SK-N-SH (cell line): ENCODE results near the gene RAB3D. TPM values are rescaled to one million over a fixed set of nuclear protein-coding genes. Genes with fewer than 3 reads are reported as not detected.

Experiments
- CTCF ChIA-PET: fragments of 300-600, 350-600 bp; formaldehyde crosslinking; extraction: SDS; loops from one replicate; lab custom pipeline; 2021; lab: Yijun Ruan, JAX
- POLR2A ChIA-PET: fragments of 350-600 bp; sonication (Branson Sonifier 250); formaldehyde crosslinking; extraction: SDS; loops from one replicate; lab custom pipeline; 2020; ENCODE audit warnings: antibody characterized with exemption, inconsistent platforms; lab: Yijun Ruan, JAX
- DNase-seq: peaks from one replicate; pipeline ENCODE4 v3.0.0; 2012
- H2AFZ ChIP-seq: fragments of 200-600 bp; sonication (generic); 2 replicates; pipeline ENCODE4 v1.8.1; 2016; ENCODE audit warnings: antibody characterized with exemption, mild to moderate bottlenecking, low read depth
- H3F3A ChIP-seq: fragments of 200-600 bp; sonication (generic); replicated peaks from 2 replicates; pipeline ENCODE3; 2016; ENCODE audit warnings: antibody characterized with exemption, mild to moderate bottlenecking; ENCODE audit not compliant: insufficient read depth
- H3K27ac ChIP-seq, 2 experiments: fragments of 200-500 bp in 1 of 2; fragments of 200-600 bp in 1 of 2; sonication (Bioruptor generic) in 1 of 2; sonication (generic), shearing (Covaris generic) in 1 of 2; 2 replicates each; pipeline versions ENCODE4 v1.5.1 to v1.6.1; 2014 to 2016; ENCODE audit warnings: low read depth in 2 of 2, inconsistent platforms in 1 of 2, low read length in 1 of 2, mild to moderate bottlenecking in 1 of 2, mixed read lengths in 1 of 2
- H3K27me3 ChIP-seq: fragments of 200-600 bp; sonication (generic), shearing (Covaris generic); 2 replicates; pipeline ENCODE4 v1.6.1; 2016; ENCODE audit warnings: mixed run types; ENCODE audit not compliant: insufficient read depth
- H3K36me3 ChIP-seq, 2 experiments: fragments of 200-500 bp in 1 of 2; fragments of 200-600 bp in 1 of 2; sonication (Bioruptor generic) in 1 of 2; sonication (generic) in 1 of 2; replicated peaks in 1 of 2; 2 replicates each; pipeline versions ENCODE3 to v1.5.1; 2014 to 2016; ENCODE audit warnings: low read length in 1 of 2, mild to moderate bottlenecking in 1 of 2; ENCODE audit not compliant: insufficient read depth in 2 of 2, control insufficient read depth in 1 of 2
- H3K4me1 ChIP-seq, 2 experiments: fragments of 200-500 bp in 1 of 2; fragments of 200-600 bp in 1 of 2; sonication (Bioruptor generic) in 1 of 2; sonication (generic), shearing (Covaris generic) in 1 of 2; 2 replicates each; pipeline versions ENCODE4 v1.5.1 to v1.6.1; 2014 to 2016; ENCODE audit warnings: low read depth in 1 of 2, low read length in 1 of 2, mixed run types in 1 of 2; ENCODE audit not compliant: insufficient read depth in 2 of 2, control insufficient read depth in 1 of 2
- H3K4me2 ChIP-seq: fragments of 200-600 bp; sonication (generic), shearing (Covaris generic); 2 replicates; pipeline ENCODE4 v1.6.1; 2017; ENCODE audit warnings: mixed run types
- H3K4me3 ChIP-seq, 2 experiments: fragments of 200-500 bp in 1 of 2; fragments of 200-600 bp in 1 of 2; sonication (Bioruptor generic) in 1 of 2; sonication (generic), shearing (Covaris generic) in 1 of 2; 2 replicates each; pipeline versions ENCODE4 v1.5.1 to v1.8.1; 2014 to 2016; ENCODE audit warnings: low read depth in 2 of 2, inconsistent platforms in 1 of 2, low read length in 1 of 2, mild to moderate bottlenecking in 1 of 2, mixed read lengths in 1 of 2, moderate library complexity in 1 of 2
- H3K79me2 ChIP-seq: fragments of 200-600 bp; sonication (generic); 2 replicates; pipeline ENCODE4 v1.8.1; 2017; ENCODE audit warnings: mild to moderate bottlenecking; ENCODE audit not compliant: insufficient read depth
- H3K9ac ChIP-seq: fragments of 200-600 bp; sonication (generic); 2 replicates; pipeline ENCODE4 v1.6.1; 2017; ENCODE audit warnings: mixed run types
- H3K9me2 ChIP-seq: fragments of 200-600 bp; sonication (generic); 2 replicates; pipeline ENCODE4 v1.6.1; 2017; ENCODE audit warnings: mixed run types
- H3K9me3 ChIP-seq: fragments of 200-600 bp; sonication (generic); 2 replicates; pipeline ENCODE4 v1.6.1; 2017; ENCODE audit warnings: mixed run types, mild to moderate bottlenecking, moderate library complexity
- H4K20me1 ChIP-seq: fragments of 200-600 bp; sonication (generic); 2 replicates; pipeline ENCODE4 v1.6.1; 2017; ENCODE audit warnings: mild to moderate bottlenecking, mixed run types; ENCODE audit not compliant: insufficient read depth
- GATA2 ChIP-seq: sonication (generic); formaldehyde crosslinking; IDR thresholded peaks from 2 replicates; pipeline ENCODE4 v1.5.0; 2020; ENCODE audit warnings: mild to moderate bottlenecking, missing genetic modification reagents
- RCOR1 ChIP-seq: fragments of 150-350 bp; IDR thresholded peaks from 2 replicates; pipeline ENCODE4 v1.6.1; 2017; ENCODE audit warnings: antibody characterized with exemption, low read length
- RFX5 ChIP-seq: IDR thresholded peaks from 2 replicates; pipeline ENCODE4 v1.6.1; 2012; ENCODE audit warnings: mild to moderate bottlenecking, improper control_type of control experiment, low read length
- WGBS: methylation state at CpG from one replicate; pipeline ENCODE4 v1.1.6; 2017; ENCODE audit warnings: low lambda C conversion rate; 5-methylcytosine and 5-hydroxymethylcytosine counted together
- polyA plus RNA-seq, 3 experiments: library from polyadenylated mRNA; depleted of rRNA; stranded (reverse); fragments of >200 nt; gene quantifications; 2 replicates each; pipeline ENCODE4 v1.2.3, GENCODE V29; 2012
- TF ChIP-seq, protein P1 (sequence below): fragments of 150-350 bp; IDR thresholded peaks from 2 replicates; pipeline ENCODE4 v1.6.1; 2016; ENCODE audit warnings: mild to moderate bottlenecking, low read depth, low read length
- TF ChIP-seq, protein P2 (sequence below): IDR thresholded peaks from 2 replicates; pipeline ENCODE4; 2012
- TF ChIP-seq, protein P3 (sequence below): IDR thresholded peaks from 2 replicates; pipeline ENCODE4 v1.4.0; 2012; ENCODE audit warnings: low read depth

The RAB3D gene
- polyA plus RNA-seq, 1 of the 3 experiments (the other 2 are of a cell fraction), result 27.0 TPM

DNA sequence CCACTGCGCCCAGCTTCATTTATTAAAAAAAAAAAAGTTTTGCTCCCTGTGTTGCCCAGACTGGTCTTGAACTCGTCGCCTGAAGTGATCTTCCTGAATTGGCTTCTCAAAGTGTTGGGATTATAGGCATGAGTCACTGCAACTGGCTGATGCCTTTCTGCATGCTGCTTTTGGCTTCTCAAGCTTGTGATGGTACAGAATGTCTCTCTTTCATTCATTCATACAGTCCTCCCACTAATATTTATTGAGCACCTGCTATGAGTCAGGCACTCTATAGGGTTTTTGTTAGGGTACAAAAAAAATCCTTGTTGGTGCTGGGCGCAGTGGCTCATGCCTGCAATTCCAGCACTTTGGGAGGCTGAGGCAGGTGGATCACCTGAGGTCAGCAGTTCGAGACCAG, 34.5 kb downstream of the RAB3D start:
- Histone ChIP-seq H2AFZ (no peak overlapping the region), H3K4me3 (no peak overlapping the region), H3K36me3 (no peaks in the 10 kb centered on the region), H3K27ac (no peak overlapping the region), H3F3A (no peaks in the 10 kb centered on the region), H3K79me2 (no peaks in the 10 kb centered on the region), H3K9ac (no peak overlapping the region), H4K20me1 (no peaks in the 10 kb centered on the region), H3K9me2 (no peaks in the 10 kb centered on the region), H3K4me1 (no peaks in the 10 kb centered on the region), H3K4me2 (no peak overlapping the region), H3K9me3 (no peaks in the 10 kb centered on the region), H3K27me3 (no peaks in the 10 kb centered on the region)
- ChIA-PET POLR2A (no interaction called here), CTCF (interaction anchor here (1.3 to 3.6 kb wide), 2 partner anchors 10 to 178 kb away, joined by 5 to 20 read pairs; partner anchors contain the start of gene TSPAN16)
- WGBS, result 82% methylated on average over 5 of the region's 5 CpGs
- no peak for TF ChIP-seq GATA2
- TF ChIP-seq RCOR1, result no peak
- TF ChIP-seq, protein P1, sequence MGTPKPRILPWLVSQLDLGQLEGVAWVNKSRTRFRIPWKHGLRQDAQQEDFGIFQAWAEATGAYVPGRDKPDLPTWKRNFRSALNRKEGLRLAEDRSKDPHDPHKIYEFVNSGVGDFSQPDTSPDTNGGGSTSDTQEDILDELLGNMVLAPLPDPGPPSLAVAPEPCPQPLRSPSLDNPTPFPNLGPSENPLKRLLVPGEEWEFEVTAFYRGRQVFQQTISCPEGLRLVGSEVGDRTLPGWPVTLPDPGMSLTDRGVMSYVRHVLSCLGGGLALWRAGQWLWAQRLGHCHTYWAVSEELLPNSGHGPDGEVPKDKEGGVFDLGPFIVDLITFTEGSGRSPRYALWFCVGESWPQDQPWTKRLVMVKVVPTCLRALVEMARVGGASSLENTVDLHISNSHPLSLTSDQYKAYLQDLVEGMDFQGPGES, result no peak
- TF ChIP-seq, protein P2, sequence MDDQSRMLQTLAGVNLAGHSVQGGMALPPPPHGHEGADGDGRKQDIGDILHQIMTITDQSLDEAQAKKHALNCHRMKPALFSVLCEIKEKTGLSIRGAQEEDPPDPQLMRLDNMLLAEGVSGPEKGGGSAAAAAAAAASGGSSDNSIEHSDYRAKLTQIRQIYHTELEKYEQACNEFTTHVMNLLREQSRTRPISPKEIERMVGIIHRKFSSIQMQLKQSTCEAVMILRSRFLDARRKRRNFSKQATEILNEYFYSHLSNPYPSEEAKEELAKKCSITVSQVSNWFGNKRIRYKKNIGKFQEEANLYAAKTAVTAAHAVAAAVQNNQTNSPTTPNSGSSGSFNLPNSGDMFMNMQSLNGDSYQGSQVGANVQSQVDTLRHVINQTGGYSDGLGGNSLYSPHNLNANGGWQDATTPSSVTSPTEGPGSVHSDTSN, result no peak
- TF ChIP-seq RFX5, result no peak
- DNase-seq, result no peak

DNA sequence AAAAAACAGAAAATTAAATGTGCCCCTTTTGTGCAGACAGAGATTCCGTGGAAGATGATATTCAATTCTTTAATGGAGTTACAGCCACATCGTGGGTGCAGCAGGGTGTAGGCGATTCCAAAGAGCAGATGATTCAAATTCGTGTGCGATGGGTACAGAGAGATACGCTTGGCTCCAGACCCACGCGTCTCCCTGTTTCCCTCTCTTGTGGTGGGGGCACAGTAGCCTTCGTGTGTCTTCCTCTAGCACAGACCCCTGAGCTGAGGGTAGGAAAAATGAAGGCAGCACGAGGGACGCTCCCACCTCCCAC, 38.7 kb downstream of the RAB3D start:
- no peak overlapping the region for H3K4me2 ChIP-seq
- ChIA-PET POLR2A (no interaction called here), CTCF (no interaction called here)
- no peaks in the 10 kb centered on the region for H3K79me2 ChIP-seq
- no peaks in the 10 kb centered on the region; a peak in 1 of 4 replicates for H3K4me1 ChIP-seq
- H4K20me1 ChIP-seq, result no peaks in the 10 kb centered on the region
- no peak for DNase-seq
- H3K9ac ChIP-seq, result no peak overlapping the region
- H3F3A ChIP-seq, result peaks cover 4% of the 10 kb centered on the region
- no peaks in the 10 kb centered on the region for H3K9me2 ChIP-seq
- no peak overlapping the region for H2AFZ ChIP-seq
- H3K27ac ChIP-seq, result no peak overlapping the region
- no peaks in the 10 kb centered on the region for H3K9me3 ChIP-seq
- TF ChIP-seq, protein P1, result no peak
- TF ChIP-seq, protein P3, sequence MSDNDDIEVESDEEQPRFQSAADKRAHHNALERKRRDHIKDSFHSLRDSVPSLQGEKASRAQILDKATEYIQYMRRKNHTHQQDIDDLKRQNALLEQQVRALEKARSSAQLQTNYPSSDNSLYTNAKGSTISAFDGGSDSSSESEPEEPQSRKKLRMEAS, result no peak
- H3K36me3 ChIP-seq, result no peaks in the 10 kb centered on the region
- WGBS, result 79% methylated on average over 11 of the region's 11 CpGs
- no peaks in the 10 kb centered on the region for H3K27me3 ChIP-seq
- no peak overlapping the region for H3K4me3 ChIP-seq
